Measurements from ENCODE around the gene SYNPO2L.
"Not testable (repeated sequence)": the region's sequence is repeated elsewhere in the genome, so short reads cannot be mapped to it uniquely, and the experiment has no call there.

The SYNPO2L gene

DNA sequence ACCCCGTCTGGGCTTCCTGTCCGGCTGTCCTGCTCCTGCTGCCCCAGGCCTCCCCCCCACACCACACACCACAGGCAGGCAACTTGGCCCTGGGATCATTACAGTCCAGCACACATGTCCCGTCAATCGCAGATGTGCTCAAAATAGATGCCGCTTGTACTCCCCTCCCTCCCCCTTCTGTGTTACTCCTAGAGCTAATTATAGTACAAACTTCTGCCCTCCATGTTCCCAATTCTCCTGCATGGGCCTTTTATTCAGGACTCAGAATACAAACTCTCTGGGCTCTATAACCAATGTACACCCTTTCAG is at the start of gene SYNPO2L:
TSS of gene SYNPO2L (minus strand) at position 40 of the 309 bp plus-strand sequence. CDS start 107 bp downstream, outside the sequence.
- no peak for DNase-seq

DNA sequence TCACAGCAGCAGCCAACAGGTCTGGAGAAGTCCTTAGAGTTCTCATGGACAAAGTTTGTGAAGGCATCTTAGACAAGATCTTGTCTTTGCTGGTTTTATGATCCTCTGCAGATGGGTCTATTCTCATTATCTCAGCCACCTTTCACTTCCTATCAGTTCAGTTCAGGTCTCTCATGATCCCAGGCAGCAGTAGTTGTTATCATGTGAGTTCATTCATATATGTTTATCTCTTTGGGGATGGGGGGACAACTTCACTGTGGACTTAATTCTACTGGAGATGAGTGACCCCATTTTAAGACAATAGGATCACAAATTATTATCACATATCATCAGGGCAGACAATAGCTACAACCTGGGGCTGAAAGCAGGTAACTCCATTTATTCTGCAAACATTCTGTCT is 48.1 kb upstream of the SYNPO2L start:
- not testable (repeated sequence) for DNase-seq

DNA sequence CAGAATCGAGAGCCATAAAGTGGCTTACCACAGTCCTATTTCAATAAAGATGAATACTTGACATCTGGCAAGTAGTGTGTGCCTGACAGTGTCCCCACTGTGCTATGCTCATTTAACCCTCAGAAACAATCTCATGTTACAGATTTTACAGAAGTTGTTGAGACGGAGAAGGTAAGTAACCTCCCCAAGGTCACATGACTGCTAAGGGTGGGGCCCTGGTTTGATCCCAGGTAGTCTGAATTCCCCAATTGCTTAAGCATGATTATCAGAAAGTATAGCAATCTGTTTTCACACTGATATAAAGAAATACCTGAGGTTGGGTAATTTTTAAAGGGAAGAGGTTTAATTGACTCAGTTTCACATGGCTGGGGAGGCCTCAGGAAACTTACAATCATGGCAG is 43.0 kb upstream of the SYNPO2L start:
- DNase-seq, result not testable (repeated sequence)

GRCh38 chr10:73697675-73698159 is 41.9 kb upstream of the SYNPO2L start, which contains the start of gene AGAP5:
AGAP5 (minus strand) TSS chr10:73698109; CDS start chr10:73697755, 354 bp downstream.
- not testable (repeated sequence) for DNase-seq

DNA sequence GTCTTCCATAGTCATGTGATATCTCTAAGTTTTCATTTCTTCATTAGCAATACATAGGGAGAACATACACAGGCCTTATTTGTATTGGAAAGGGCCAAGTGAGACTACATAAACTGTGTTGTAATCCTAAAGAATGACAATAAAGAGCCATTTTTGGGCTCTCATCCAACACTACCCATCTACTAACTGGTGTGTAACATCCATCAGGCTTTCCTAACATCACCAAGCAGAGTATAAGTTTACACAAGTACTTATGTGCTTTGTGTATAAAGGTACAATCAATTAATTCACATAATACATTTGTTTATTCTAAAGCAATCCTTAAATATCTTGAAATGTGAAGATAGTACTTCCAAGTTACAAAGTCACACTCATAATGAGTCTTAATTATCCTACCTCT is 39.5 kb upstream of the SYNPO2L start:
- DNase-seq, result not testable (repeated sequence)

GRCh38 chr10:73690755-73691154 is 34.9 kb upstream of the SYNPO2L start:
- not testable (repeated sequence) for DNase-seq

- not testable (repeated sequence) for DNase-seq
Measured at GRCh38 chr10:73689596-73689995, 33.8 kb upstream of the SYNPO2L start.

DNA sequence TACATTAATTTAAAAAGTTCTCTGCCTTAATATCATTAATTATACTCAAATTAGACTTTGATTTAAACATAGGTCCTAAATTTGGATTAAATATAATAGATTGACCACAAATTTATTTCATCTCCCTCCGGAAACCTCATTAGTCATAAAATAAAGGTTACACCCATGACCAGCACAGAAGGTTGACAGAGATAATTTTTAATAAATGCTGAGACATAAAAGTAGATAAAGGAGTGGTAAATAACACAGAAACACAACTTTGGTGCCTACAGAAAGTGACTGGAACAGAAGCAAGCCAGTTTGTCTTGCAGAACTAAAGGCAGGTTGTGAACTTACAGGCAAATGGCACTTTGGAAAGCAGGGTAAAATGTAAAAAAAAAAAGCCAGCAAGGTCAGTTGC is 31.8 kb upstream of the SYNPO2L start:
- DNase-seq, result not testable (repeated sequence)

- DNase-seq, result not testable (repeated sequence)
Measured at GRCh38 chr10:73674546-73674945, 18.7 kb upstream of the SYNPO2L start.

DNA sequence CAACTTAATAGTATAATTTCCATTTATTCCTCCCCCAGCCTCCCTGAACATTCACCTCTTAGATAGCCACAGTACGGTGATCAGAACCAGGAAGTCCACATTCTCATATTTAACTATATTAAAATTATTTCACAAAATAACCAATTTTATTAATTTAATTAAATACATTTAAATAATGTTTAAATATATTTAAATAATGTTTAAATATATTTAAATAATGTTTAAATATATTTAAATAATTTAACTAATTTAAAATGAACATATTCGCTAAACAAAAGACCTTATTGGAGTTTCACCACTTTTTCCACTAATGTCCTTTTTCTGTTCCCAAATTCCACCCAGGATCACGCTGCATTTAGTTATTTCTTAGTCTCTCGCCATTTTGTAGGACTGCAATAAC is 12.5 kb upstream of the SYNPO2L start:
- not testable (repeated sequence) for DNase-seq

DNA sequence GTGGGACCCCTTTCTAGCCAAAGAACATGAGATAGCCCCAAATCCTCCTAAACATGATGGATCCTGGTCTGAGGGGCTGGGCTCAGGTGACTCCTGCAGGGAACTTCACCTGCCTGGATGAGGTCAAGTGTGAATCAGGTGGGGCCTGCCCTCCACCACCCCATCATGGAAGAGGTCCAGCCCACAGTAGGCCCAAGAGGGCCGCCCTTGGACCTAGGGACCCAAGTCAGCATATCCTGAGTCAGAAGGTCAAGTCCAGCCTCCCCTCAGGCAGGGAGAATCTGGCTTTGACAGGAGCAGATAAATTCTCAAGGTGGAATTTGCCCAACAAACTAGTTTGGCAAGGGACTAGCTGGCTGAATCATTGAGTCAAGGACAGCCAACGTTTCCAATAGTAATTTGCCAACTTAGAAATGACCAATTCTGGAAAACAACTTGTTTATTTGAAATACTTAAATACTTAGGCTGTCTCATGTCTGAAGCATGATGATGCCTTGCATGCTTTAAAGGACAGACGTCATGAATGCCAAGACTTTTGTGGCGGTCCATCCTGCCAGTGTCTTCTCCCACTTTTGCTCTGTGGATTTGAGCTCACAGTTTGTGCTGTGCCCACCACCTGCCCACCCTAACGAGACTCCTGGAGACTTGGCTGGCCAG is 10.5 kb upstream of the SYNPO2L start:
- not testable (repeated sequence) for DNase-seq

DNA sequence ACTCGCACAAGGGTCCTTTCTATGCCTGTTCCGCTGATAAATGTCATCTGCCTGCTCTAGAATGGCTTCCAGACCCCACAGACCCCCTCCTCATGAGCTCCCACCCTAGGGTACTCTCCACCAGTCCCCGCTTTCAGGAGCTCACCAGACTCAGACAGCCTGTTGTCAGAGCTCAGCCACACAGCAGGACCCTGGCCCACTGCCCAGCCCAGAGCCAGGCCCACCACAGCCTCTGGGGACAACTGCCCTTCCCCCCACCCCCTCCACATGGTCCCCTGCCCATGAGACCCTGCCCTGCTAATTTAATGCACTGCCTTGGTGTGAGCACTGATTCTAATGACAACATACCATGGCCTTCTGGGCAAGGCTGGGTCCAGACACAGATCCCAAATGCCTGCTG is 9.8 kb upstream of the SYNPO2L start:
- not testable (repeated sequence) for DNase-seq

- DNase-seq, result not testable (repeated sequence)
Measured at GRCh38 chr10:73664156-73665040, 8.6 kb upstream of the SYNPO2L start.

DNA sequence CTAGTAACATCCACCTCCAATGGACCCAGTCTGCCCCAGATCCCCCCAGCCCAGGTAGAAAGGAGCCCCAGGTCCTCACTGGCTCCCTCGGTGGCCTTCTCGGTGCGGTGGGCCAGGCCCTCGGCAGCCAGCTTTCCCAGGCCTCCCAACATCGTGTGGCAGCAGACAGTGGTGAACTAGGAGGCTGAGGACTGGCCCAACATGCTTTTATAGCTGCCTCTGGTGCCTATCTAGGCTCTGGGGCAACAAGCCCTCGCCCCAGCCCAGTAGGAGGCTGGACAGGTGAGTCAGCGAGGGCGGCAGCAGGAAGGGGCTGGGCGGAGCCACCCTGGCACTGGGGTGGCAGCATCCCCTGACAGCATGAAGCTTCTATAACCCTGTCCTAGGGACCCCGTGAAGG is 7.8 kb upstream of the SYNPO2L start:
- not testable (repeated sequence) for DNase-seq

DNA sequence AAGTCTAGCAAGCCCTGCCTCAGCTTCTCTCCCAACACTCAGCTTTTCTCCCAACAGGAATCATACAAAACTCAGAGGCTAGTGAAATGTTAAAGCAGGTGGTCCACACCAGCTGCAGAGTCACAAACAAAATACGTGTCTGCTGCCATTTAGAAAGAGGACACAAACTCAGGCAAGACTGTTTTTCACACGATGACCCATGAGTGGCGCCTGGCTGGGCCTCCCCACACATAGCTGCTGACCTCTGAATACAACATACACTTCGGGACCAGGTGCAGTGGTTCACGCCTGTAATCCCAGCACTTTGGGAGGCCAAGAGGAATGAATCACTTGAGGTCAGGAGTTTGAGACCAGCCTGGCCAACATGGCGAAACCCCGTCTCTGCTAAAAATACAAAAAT is 6.9 kb upstream of the SYNPO2L start:
- not testable (repeated sequence) for DNase-seq

GRCh38 chr10:73655257-73655989 is 406 bp downstream of the SYNPO2L start:
- DNase-seq, result no peak

DNA sequence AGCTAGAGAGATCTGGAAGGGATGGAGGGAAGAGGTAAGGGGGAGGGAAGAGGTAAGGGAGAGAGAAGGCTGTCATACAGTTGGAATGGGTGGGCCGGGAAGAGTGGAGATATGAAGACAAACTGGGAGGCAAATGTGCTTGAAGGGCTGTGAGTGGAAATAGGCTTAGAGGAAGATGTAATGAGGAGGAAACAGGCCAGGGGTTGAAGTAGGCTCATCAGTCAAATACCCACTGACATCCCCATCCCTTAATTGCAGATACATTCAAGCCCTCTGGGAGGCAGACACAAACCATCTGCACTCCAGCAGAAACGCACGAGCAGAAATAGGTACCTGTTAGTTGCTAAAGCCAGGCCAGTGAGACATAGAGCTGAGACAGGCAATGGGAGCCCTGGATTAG is 2.1 kb downstream of the SYNPO2L start:
- DNase-seq, result no peak

DNA sequence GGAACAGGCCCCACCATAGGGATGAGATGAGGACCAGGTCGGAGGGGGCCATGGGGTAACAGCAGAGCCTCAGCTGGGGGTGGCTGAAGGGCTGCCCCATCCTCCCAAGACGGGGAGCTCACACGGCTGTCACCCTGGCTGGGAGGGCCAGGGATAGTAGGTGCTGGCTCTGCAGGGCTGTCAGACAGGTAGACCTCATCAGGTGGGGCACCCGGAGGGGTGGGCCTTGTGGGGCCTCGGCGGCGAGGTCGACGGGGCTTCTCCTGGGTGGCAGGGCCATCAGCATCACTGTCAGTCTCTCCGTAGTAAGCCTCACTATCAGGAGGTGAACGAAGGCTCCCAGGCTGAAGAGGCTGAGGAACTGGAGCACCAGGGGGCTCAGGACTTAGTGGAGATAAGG is 2.6 kb downstream of the SYNPO2L start:
- no peak for DNase-seq

- no peak for DNase-seq
Measured at GRCh38 chr10:73650537-73651331, 5.1 kb downstream of the SYNPO2L start.

GRCh38 chr10:73649876-73650536 is 5.8 kb downstream of the SYNPO2L start:
- no peak for DNase-seq

DNA sequence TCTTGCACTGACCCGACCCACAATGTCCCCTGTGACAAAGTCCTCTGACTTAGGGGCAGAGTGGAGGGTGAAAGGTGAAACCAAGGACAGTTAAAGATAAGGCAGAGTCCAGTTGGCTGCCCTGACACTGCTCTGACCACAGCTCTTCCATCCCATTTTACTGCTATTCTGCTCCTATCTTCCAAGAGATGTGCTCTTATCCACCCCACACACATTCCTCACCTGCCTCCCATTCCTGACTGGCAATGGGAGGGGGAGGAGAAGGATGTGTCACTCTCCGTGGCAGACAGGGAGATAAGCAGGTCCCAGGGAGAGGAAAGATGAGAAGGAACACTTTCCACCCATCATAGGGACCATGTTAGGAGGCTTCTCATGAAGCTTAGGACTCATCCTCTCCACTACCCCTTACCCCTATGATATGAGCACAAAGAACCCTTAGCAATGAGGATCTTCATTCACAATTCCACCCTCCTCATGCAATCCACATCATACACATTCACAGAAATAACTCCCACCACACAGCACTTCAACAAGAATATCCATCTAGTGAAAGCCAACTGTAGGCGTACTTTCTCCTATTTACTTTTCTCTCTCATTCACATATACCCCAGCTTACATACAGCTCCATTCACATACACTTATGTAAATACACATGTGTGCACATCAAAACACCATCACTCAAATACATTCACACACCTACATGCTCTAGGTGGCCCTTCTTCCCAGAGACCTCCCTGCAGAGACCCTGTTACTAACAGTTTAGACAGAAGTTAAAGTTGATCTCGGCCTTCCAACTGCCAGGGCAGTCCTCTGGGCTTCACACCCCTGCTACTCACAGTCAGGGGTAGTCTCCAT is 6.6 kb downstream of the SYNPO2L start:
- no peak for DNase-seq

All from activated gamma-delta T cell treated with Interleukin-2 at 50 U/mL for 16 hours (primary cell).